SU-DHL-6 (cell line): Measurements from ENCODE around the gene CRY2.

Experiments
- H2AFZ ChIP-seq: fragments of 200-600 bp; sonication (generic); 2 replicates; pipeline ENCODE4 v1.6.1; 2014; ENCODE audit warnings: low read depth, mild to moderate bottlenecking, moderate library complexity, mixed read lengths, antibody characterized with exemption, low read length; ENCODE audit not compliant: severe bottlenecking
- H3F3A ChIP-seq: fragments of 200-600 bp; shearing (Covaris generic); 2 replicates; pipeline ENCODE4 v1.6.0; 2016; ENCODE audit warnings: antibody characterized with exemption, mild to moderate bottlenecking; ENCODE audit not compliant: insufficient read depth
- H3K27ac ChIP-seq: fragments of 200-600 bp; sonication (generic); 2 replicates; pipeline ENCODE4 v1.5.1; 2016; ENCODE audit warnings: low read depth, mild to moderate bottlenecking, low read length, moderate library complexity, mixed read lengths
- H3K27me3 ChIP-seq: fragments of 200-600 bp; sonication (generic), shearing (Covaris generic); 2 replicates; pipeline ENCODE4 v1.6.0; 2014; ENCODE audit warnings: mild to moderate bottlenecking, low read length
- H3K36me3 ChIP-seq: fragments of 200-600 bp; sonication (generic); 2 replicates; pipeline ENCODE4 v1.6.1; 2014; ENCODE audit warnings: mild to moderate bottlenecking, low read length, mixed read lengths
- H3K4me2 ChIP-seq: fragments of 300-600, 200-600 bp; shearing (Covaris generic), sonication (generic); 2 replicates; pipeline ENCODE4 v1.6.0; 2014; ENCODE audit warnings: low read length, low read depth, mild to moderate bottlenecking; ENCODE audit not compliant: poor library complexity, severe bottlenecking
- H3K4me3 ChIP-seq: fragments of 200-600 bp; sonication (generic); 2 replicates; pipeline ENCODE4 v1.5.1; 2014; ENCODE audit warnings: antibody characterized with exemption, low read length, mild to moderate bottlenecking, mixed read lengths; ENCODE audit not compliant: insufficient read depth, poor library complexity, severe bottlenecking
- H3K79me2 ChIP-seq: fragments of 200-600 bp; sonication (generic); 2 replicates; pipeline ENCODE4 v1.6.1; 2014; ENCODE audit warnings: mild to moderate bottlenecking, low read length, moderate library complexity; ENCODE audit not compliant: insufficient read depth
- H3K9ac ChIP-seq: fragments of 200-600 bp; sonication (generic); 2 replicates; pipeline ENCODE4 v1.7.0; 2014; ENCODE audit warnings: mild to moderate bottlenecking, low read length
- H3K9me2 ChIP-seq: fragments of 200-600 bp; sonication (generic); replicated peaks from 2 replicates; pipeline ENCODE4 v1.6.1; 2014; ENCODE audit warnings: low read length; ENCODE audit not compliant: insufficient read depth
- H3K9me3 ChIP-seq: fragments of 200-600 bp; sonication (generic); 2 replicates; pipeline ENCODE4 v1.6.1; 2014; ENCODE audit warnings: low read length, mixed read lengths; ENCODE audit not compliant: insufficient read depth
- H4K20me1 ChIP-seq: fragments of 200-600 bp; sonication (generic); 2 replicates; pipeline ENCODE4 v1.6.1; 2014; ENCODE audit warnings: low read depth, mild to moderate bottlenecking, antibody characterized with exemption, low read length, moderate library complexity, mixed read lengths
- EZH2phosphoT487 ChIP-seq: fragments of 200-600 bp; sonication (generic), shearing (Covaris generic); conservative IDR thresholded peaks from 2 replicates; pipeline ENCODE4 v1.6.1; 2018; ENCODE audit warnings: mild to moderate bottlenecking, antibody characterized with exemption, low read length, moderate library complexity, mixed read lengths
- TF ChIP-seq, protein P1 (sequence below): fragments of 200-600 bp; sonication (generic); IDR thresholded peaks from one replicate; pipeline ENCODE4 v1.5.1; 2017; ENCODE audit warnings: antibody characterized with exemption, mild to moderate bottlenecking, low read length, moderate library complexity; ENCODE audit not compliant: insufficient read depth, poor library complexity, severe bottlenecking

The CRY2 gene

DNA sequence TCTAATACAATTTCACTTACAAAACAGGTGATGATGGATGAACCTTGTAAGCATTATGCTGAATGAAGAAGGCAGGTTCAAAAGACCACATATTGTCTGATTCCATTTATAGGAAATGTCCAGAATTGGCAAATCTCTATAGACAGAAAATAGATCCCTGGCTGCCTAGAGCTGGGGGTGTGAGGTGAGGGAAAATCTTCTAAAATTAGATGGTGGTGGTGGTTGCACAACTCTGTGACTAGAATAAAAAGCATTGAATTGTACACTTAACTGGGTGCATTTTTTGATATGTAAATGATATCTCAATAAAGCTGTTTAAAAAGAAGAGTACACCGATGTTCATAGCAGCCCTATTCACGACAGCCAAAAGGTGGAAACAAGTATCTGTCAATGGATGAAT is 16.7 kb upstream of the CRY2 start:
- H3K27ac ChIP-seq = no peak overlapping the region
- H3K36me3 ChIP-seq = no peaks in the 10 kb centered on the region
- H3K4me2 ChIP-seq = no peak overlapping the region
- H3K27me3 ChIP-seq = no peaks in the 10 kb centered on the region
- H3K9ac ChIP-seq = no peak overlapping the region
- no peaks in the 10 kb centered on the region for H4K20me1 ChIP-seq
- H3K9me2 ChIP-seq = no peaks in the 10 kb centered on the region
- no peaks in the 10 kb centered on the region for H3F3A ChIP-seq
- H3K9me3 ChIP-seq = no peaks in the 10 kb centered on the region
- H3K79me2 ChIP-seq = no peaks in the 10 kb centered on the region
- no peak overlapping the region for H2AFZ ChIP-seq
- H3K4me3 ChIP-seq = no peak overlapping the region
- TF ChIP-seq EZH2phosphoT487 = no peak
- TF ChIP-seq, protein P1, sequence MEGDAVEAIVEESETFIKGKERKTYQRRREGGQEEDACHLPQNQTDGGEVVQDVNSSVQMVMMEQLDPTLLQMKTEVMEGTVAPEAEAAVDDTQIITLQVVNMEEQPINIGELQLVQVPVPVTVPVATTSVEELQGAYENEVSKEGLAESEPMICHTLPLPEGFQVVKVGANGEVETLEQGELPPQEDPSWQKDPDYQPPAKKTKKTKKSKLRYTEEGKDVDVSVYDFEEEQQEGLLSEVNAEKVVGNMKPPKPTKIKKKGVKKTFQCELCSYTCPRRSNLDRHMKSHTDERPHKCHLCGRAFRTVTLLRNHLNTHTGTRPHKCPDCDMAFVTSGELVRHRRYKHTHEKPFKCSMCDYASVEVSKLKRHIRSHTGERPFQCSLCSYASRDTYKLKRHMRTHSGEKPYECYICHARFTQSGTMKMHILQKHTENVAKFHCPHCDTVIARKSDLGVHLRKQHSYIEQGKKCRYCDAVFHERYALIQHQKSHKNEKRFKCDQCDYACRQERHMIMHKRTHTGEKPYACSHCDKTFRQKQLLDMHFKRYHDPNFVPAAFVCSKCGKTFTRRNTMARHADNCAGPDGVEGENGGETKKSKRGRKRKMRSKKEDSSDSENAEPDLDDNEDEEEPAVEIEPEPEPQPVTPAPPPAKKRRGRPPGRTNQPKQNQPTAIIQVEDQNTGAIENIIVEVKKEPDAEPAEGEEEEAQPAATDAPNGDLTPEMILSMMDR = no peak

DNA sequence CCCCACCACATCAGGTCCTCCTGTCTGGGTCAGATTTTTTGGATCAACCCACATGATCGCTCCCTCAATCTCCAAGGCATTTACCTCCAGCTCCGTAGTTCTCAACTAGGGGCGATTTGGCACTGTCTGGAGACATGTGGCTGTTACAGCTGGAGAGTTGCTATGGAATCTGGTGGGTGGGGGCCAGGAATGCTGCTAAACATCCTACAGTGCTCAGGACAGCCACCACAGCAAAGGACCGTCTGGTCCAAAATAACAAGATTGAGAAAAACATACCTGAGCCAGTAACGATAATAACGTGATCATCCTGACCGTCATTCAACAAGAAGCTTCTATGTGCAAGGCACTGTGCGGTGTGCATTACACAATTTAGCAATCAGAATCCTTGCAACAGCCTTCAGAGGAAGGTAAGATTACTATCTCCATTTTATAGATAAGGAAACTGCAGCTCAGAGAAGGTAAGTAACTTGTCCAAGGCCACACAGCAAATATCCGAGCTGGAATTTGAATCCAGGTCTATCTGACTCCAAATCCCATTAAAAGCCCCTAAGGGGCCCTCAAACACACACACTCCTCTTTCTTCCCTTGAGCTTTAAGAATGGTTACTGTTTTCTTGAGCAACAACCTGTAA is 14.3 kb upstream of the CRY2 start:
- no peak for TF ChIP-seq EZH2phosphoT487
- TF ChIP-seq, protein P1 = no peak
- Histone ChIP-seq H3K9me3 (no peaks in the 10 kb centered on the region), H2AFZ (no peak overlapping the region), H3K79me2 (no peaks in the 10 kb centered on the region), H3K9me2 (no peaks in the 10 kb centered on the region), H3K27me3 (no peaks in the 10 kb centered on the region), H3K9ac (no peak overlapping the region), H3K27ac (no peak overlapping the region), H3K4me3 (no peak overlapping the region), H4K20me1 (no peaks in the 10 kb centered on the region), H3K4me2 (no peak overlapping the region), H3K36me3 (no peaks in the 10 kb centered on the region), H3F3A (no peaks in the 10 kb centered on the region)

DNA sequence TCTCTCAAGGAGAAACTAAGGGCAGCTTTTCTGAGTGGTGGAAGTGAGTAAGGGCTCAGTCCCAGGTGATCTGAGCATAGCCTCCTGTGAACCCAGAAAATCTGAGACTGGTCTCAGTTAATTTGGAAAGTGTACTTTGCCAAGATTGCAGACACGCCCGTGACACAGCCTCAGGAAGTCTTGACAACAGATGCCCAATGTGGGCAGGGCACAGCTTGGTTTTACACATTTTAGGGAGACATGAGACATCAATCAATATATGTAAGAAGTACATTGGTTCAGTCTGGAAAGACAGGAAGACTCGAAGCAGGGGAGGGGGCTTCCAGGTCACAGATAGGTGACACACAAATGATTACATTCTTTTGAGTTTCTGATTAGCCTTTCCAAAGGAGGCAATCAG is 13.5 kb upstream of the CRY2 start:
- no peaks in the 10 kb centered on the region for H3K36me3 ChIP-seq
- no peak overlapping the region for H3K4me3 ChIP-seq
- no peak overlapping the region for H3K4me2 ChIP-seq
- TF ChIP-seq EZH2phosphoT487 = no peak
- TF ChIP-seq, protein P1 = no peak
- no peaks in the 10 kb centered on the region for H3K9me3 ChIP-seq
- no peak overlapping the region for H3K9ac ChIP-seq
- H3K27me3 ChIP-seq = no peaks in the 10 kb centered on the region
- H3F3A ChIP-seq = no peaks in the 10 kb centered on the region
- no peak overlapping the region for H2AFZ ChIP-seq
- H3K79me2 ChIP-seq = no peaks in the 10 kb centered on the region
- no peaks in the 10 kb centered on the region for H4K20me1 ChIP-seq
- no peaks in the 10 kb centered on the region for H3K9me2 ChIP-seq
- H3K27ac ChIP-seq = no peak overlapping the region
